HCT116 (cell line): ENCODE measurements around the gene FHIT. TPM values are rescaled to one million over a fixed set of nuclear protein-coding genes. Genes with fewer than 3 reads are reported as not detected.

Experiments used
- ATAC-seq: fragments of 200-7000 bp; cut with Tn5 transposase; 2 replicates; pipeline ENCODE4 v1.9.1; 2020; ENCODE audit warnings: mild to moderate bottlenecking, moderate library complexity
- BruUV-seq: library from RNA; stranded (reverse); fragments of 400-500 nt; replicated peaks from 2 replicates; lab custom pipeline; 2021; lab: Mats Ljungman, UMichigan
- CTCF ChIA-PET: fragments of 300-600 bp; sonication (Branson Sonifier 250); formaldehyde crosslinking; loops from one replicate; lab custom pipeline; 2021; ENCODE audit warnings: antibody characterized with exemption; lab: Charles Lee
- POLR2A ChIA-PET: fragments of 300-600, 350-600 bp; sonication (Branson Sonifier 250); formaldehyde crosslinking; loops from one replicate; lab custom pipeline; 2021; ENCODE audit warnings: antibody characterized with exemption; lab: Charles Lee
- RAD21 ChIA-PET, 2 experiments: fragments of 300-600 bp; sonication (Branson Sonifier 250); formaldehyde crosslinking; loops; one replicate each; lab custom pipeline; 2023; ENCODE audit warnings: low total read pairs in 2 of 2; ENCODE audit not compliant: uncharacterized antibody in 2 of 2, unreplicated experiment in 2 of 2, low non-redundant PET in 1 of 2; lab: Charles Lee
- DNase-seq: peaks from one replicate; pipeline ENCODE4 v3.0.0-alpha.2; 2010; ENCODE audit warnings: low read depth, low spot score
- H2AFZ ChIP-seq: fragments of 200-600 bp; shearing (Covaris generic), sonication (generic); 2 replicates; pipeline ENCODE4 v1.6.1; 2017; ENCODE audit warnings: low read depth, mixed run types, mixed read lengths, antibody characterized with exemption, low read length; ENCODE audit not compliant: poor library complexity, severe bottlenecking
- H3K27ac ChIP-seq: 2 replicates; pipeline ENCODE4 v1.5.1; 2012; ENCODE audit warnings: low read depth, low read length
- H3K27me3 ChIP-seq: fragments of 200-600 bp; sonication (generic); 2 replicates; pipeline ENCODE4 v1.6.1; 2016; ENCODE audit warnings: mixed run types, low read length, mixed read lengths; ENCODE audit not compliant: insufficient read depth
- H3K36me3 ChIP-seq, 2 experiments: fragments of 200-500 bp in 1 of 2; fragments of 200-600 bp in 1 of 2; sonication (Bioruptor generic) in 1 of 2; sonication (generic) in 1 of 2; 2 replicates each; pipeline versions ENCODE4 v1.5.1 to v1.6.1; 2014 to 2016; ENCODE audit warnings: low read length in 2 of 2, inconsistent platforms in 1 of 2, mixed read lengths in 1 of 2, mixed run types in 1 of 2; ENCODE audit not compliant: insufficient read depth in 2 of 2, control insufficient read depth in 1 of 2
- H3K4me1 ChIP-seq, 2 experiments: fragments of 200-600 bp in 1 of 2; sonication (generic) in 1 of 2; 2 replicates each; pipeline versions ENCODE4 v1.5.1 to v1.6.1; 2012 to 2017; ENCODE audit warnings: low read length in 2 of 2, inconsistent platforms in 1 of 2, mild to moderate bottlenecking in 1 of 2, mixed read lengths in 1 of 2, mixed run types in 1 of 2, moderate library complexity in 1 of 2; ENCODE audit not compliant: insufficient read depth in 2 of 2, control insufficient read depth in 1 of 2
- H3K4me2 ChIP-seq: fragments of 200-600 bp; sonication (generic); 2 replicates; pipeline ENCODE4 v1.6.1; 2017; ENCODE audit warnings: mixed run types, low read length, mixed read lengths
- H3K4me3 ChIP-seq, 2 experiments: fragments of 200-600 bp in 1 of 2; sonication (generic) in 1 of 2; replicated peaks in 1 of 2; 2 replicates each; pipeline ENCODE4 v1.5.1; 2011 to 2016; ENCODE audit warnings: low read length in 2 of 2, control low read depth in 1 of 2, low read depth in 1 of 2, mild to moderate bottlenecking in 1 of 2, mixed read lengths in 1 of 2, mixed run types in 1 of 2
- H3K79me2 ChIP-seq: fragments of 200-600 bp; sonication (generic); 2 replicates; pipeline ENCODE4 v1.6.1; 2017; ENCODE audit warnings: mild to moderate bottlenecking, mixed run types, low read length, moderate library complexity, mixed read lengths; ENCODE audit not compliant: insufficient read depth
- H3K9ac ChIP-seq: fragments of 200-600 bp; sonication (generic); 2 replicates; pipeline ENCODE4 v1.6.1; 2016; ENCODE audit warnings: low read length, mixed read lengths
- H3K9me2 ChIP-seq: fragments of 200-600 bp; sonication (generic), shearing (Covaris generic); 2 replicates; pipeline ENCODE4 v1.6.1; 2017; ENCODE audit warnings: mixed run types, mild to moderate bottlenecking, moderate library complexity; ENCODE audit not compliant: insufficient read depth
- H3K9me3 ChIP-seq, 2 experiments: fragments of 200-500 bp in 1 of 2; fragments of 200-600 bp in 1 of 2; sonication (Bioruptor generic) in 1 of 2; sonication (generic) in 1 of 2; 2 replicates each; pipeline ENCODE4 v1.6.1; 2014 to 2017; ENCODE audit warnings: low read length in 2 of 2, mixed read lengths in 2 of 2, inconsistent platforms in 1 of 2, low read depth in 1 of 2, mild to moderate bottlenecking in 1 of 2, mixed run types in 1 of 2, moderate library complexity in 1 of 2; ENCODE audit not compliant: control insufficient read depth in 1 of 2, insufficient read depth in 1 of 2
- H4K20me1 ChIP-seq: fragments of 200-600 bp; sonication (generic), shearing (Covaris generic); 2 replicates; pipeline ENCODE4 v1.6.1; 2017; ENCODE audit warnings: mixed run types, mild to moderate bottlenecking, moderate library complexity; ENCODE audit not compliant: insufficient read depth
- CEBPB ChIP-seq: IDR thresholded peaks from 2 replicates; pipeline ENCODE4 v1.6.1; 2012; ENCODE audit warnings: low read depth
- EZH2 ChIP-seq: fragments of 200-600 bp; sonication (generic); IDR thresholded peaks from 2 replicates; pipeline ENCODE4 v1.6.1; 2017; ENCODE audit warnings: antibody characterized with exemption, mixed run types
- EZH2phosphoT487 ChIP-seq: fragments of 200-600 bp; IDR thresholded peaks from 2 replicates; pipeline ENCODE4 v1.6.1; 2018; ENCODE audit warnings: antibody characterized with exemption, borderline replicate concordance
- FOSL1 ChIP-seq: IDR thresholded peaks from 2 replicates; pipeline ENCODE4 v1.6.1; 2012; ENCODE audit warnings: low read depth
- JUND ChIP-seq: IDR thresholded peaks from 2 replicates; pipeline ENCODE4 v1.6.1; 2012
- POLR2A ChIP-seq: IDR thresholded peaks from 2 replicates; pipeline ENCODE4 v1.7.0; 2011; ENCODE audit warnings: borderline replicate concordance; ENCODE audit not compliant: insufficient read depth, insufficient read length; ENCODE audit errors: extremely low read depth
- intact Hi-C: fragments of 100-400 bp; cut with micrococcal nuclease; formaldehyde crosslinking; loops from 2 replicates; pipeline ENCODE4 v1.10.0; 2022
- total RNA-seq: library from RNA; stranded (reverse); gene quantifications from one replicate; pipeline ENCODE4 v1.2.1, GENCODE V29; 2021; ENCODE audit not compliant: unreplicated experiment
- TF ChIP-seq, protein P1 (sequence below): IDR thresholded peaks from 2 replicates; pipeline ENCODE4 v1.6.1; 2012
- TF ChIP-seq, protein P2 (sequence below): IDR thresholded peaks from 2 replicates; pipeline ENCODE4 v1.6.1; 2012; ENCODE audit warnings: low read depth
- TF ChIP-seq, protein P3 (sequence below): IDR thresholded peaks from 2 replicates; pipeline ENCODE4 v1.6.1; 2012

Gene FHIT
- total RNA-seq, 1 experiment from 2014 or later: 20.1 TPM

DNA sequence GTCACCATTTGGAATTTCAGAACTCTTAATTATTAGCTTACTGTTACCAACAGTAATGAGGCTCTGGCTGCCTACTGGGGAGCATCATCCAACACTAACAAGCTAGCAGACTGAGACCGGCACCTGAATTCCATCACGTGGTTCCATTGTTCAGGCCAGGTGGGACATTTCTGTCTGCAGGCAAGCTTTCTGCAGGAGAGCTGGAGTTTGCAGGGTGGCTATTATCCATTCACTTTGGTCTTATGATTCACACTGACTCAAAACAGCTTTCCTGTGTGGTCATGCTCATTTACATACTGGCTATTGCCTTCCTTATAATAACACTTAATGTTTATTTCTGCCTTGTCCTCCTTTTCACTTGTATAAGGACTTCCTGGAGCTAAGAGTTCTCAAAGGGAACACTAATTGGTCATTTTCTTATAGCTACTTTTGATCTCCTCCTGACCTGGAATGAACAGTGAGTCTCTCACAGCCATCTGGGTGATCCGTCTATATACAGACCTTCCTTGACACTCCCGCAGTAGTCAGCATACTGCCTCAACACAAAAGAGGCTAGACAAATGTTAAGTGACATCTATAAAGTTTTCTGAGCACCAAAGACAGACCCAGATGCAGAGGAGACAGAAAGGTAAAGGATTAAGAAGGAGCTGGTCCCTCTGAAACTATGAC, 695.4 kb downstream of the FHIT start:
- TF ChIP-seq, protein P1, sequence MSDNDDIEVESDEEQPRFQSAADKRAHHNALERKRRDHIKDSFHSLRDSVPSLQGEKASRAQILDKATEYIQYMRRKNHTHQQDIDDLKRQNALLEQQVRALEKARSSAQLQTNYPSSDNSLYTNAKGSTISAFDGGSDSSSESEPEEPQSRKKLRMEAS: no peak
- TF ChIP-seq EZH2phosphoT487 (no peak), JUND (no peak), CEBPB (no peak), FOSL1 (peak; percentile 19; the same call in 1 of the 2 replicates), EZH2 (no peak)
- Histone ChIP-seq H3K27ac (no peak overlapping the region), H3K36me3 (no peaks in the 10 kb centered on the region), H2AFZ (no peak overlapping the region), H3K4me3 (no peak overlapping the region), H4K20me1 (no peaks in the 10 kb centered on the region), H3K4me1 (no peaks in the 10 kb centered on the region), H3K79me2 (no peaks in the 10 kb centered on the region), H3K9me3 (no peaks in the 10 kb centered on the region), H3K9ac (no peak overlapping the region), H3K4me2 (no peak overlapping the region), H3K27me3 (no peaks in the 10 kb centered on the region), H3K9me2 (no peaks in the 10 kb centered on the region)
- CTCF ChIA-PET: no interaction called here
- POLR2A ChIA-PET: no interaction called here
- RAD21 ChIA-PET: no interaction called here
- no TSS peak for BruUV-seq
- intact Hi-C loops: no loop called here
- ATAC-seq (no peak), DNase-seq (no peak)

DNA sequence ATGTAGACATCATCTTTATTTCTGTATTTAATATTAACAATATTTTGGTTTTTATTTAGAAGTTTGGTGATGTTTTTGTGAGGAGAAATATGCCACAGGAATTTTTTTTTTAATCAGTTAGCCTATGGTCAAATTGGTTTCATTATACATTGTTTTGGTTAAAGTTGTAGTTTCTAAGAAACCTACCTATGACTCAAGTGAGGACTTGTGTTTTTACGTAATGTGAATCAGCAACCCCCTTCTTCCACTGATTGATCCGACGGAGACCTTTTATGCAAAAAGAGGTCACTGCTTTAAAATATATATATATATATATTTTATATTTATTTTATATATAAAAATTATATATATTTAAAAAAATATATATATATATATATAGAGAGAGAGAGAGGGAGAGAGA, 698.1 kb downstream of the FHIT start:
- POLR2A ChIA-PET: no interaction called here
- no peaks in the 10 kb centered on the region for H3K36me3 ChIP-seq
- TF ChIP-seq, protein P2, sequence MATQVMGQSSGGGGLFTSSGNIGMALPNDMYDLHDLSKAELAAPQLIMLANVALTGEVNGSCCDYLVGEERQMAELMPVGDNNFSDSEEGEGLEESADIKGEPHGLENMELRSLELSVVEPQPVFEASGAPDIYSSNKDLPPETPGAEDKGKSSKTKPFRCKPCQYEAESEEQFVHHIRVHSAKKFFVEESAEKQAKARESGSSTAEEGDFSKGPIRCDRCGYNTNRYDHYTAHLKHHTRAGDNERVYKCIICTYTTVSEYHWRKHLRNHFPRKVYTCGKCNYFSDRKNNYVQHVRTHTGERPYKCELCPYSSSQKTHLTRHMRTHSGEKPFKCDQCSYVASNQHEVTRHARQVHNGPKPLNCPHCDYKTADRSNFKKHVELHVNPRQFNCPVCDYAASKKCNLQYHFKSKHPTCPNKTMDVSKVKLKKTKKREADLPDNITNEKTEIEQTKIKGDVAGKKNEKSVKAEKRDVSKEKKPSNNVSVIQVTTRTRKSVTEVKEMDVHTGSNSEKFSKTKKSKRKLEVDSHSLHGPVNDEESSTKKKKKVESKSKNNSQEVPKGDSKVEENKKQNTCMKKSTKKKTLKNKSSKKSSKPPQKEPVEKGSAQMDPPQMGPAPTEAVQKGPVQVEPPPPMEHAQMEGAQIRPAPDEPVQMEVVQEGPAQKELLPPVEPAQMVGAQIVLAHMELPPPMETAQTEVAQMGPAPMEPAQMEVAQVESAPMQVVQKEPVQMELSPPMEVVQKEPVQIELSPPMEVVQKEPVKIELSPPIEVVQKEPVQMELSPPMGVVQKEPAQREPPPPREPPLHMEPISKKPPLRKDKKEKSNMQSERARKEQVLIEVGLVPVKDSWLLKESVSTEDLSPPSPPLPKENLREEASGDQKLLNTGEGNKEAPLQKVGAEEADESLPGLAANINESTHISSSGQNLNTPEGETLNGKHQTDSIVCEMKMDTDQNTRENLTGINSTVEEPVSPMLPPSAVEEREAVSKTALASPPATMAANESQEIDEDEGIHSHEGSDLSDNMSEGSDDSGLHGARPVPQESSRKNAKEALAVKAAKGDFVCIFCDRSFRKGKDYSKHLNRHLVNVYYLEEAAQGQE: no peak
- no peak for TF ChIP-seq EZH2phosphoT487
- no peak for TF ChIP-seq POLR2A
- TF ChIP-seq, protein P3, sequence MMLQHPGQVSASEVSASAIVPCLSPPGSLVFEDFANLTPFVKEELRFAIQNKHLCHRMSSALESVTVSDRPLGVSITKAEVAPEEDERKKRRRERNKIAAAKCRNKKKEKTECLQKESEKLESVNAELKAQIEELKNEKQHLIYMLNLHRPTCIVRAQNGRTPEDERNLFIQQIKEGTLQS: no peak
- TF ChIP-seq, all 23 proteins: peak for 0
- no peak overlapping the region for H3K9ac ChIP-seq
- H3K27me3 ChIP-seq: no peaks in the 10 kb centered on the region
- no peak for ATAC-seq
- intact Hi-C loops: no loop called here
- no peaks in the 10 kb centered on the region for H3K79me2 ChIP-seq
- RAD21 ChIA-PET: no interaction called here
- CTCF ChIA-PET: no interaction called here
- H3K9me2 ChIP-seq: no peaks in the 10 kb centered on the region
- H3K4me1 ChIP-seq: no peaks in the 10 kb centered on the region
- H3K4me3 ChIP-seq: no peak overlapping the region
- no TSS peak for BruUV-seq
- H3K27ac ChIP-seq: no peak overlapping the region
- H3K4me2 ChIP-seq: no peak overlapping the region
- no peaks in the 10 kb centered on the region for H4K20me1 ChIP-seq
- DNase-seq: no peak
- H2AFZ ChIP-seq: no peak overlapping the region
- H3K9me3 ChIP-seq: no peaks in the 10 kb centered on the region
